Activated CD8-positive, alpha-beta memory T cell treated with anti-CD3 and anti-CD28 coated beads, Interleukin-2, amount 50 U/mL, for 1 hour (primary cell): ENCODE data around the gene BTC.
"Not testable (repeated sequence)": the region's sequence is repeated elsewhere in the genome, so short reads cannot be mapped to it uniquely, and the experiment has no call there.

Experiments
- DNase-seq: peaks from one replicate; pipeline ENCODE4 v3.0.0-alpha.2; 2020; ENCODE audit errors: extremely low read depth

The BTC gene, protein sequence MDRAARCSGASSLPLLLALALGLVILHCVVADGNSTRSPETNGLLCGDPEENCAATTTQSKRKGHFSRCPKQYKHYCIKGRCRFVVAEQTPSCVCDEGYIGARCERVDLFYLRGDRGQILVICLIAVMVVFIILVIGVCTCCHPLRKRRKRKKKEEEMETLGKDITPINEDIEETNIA

DNA sequence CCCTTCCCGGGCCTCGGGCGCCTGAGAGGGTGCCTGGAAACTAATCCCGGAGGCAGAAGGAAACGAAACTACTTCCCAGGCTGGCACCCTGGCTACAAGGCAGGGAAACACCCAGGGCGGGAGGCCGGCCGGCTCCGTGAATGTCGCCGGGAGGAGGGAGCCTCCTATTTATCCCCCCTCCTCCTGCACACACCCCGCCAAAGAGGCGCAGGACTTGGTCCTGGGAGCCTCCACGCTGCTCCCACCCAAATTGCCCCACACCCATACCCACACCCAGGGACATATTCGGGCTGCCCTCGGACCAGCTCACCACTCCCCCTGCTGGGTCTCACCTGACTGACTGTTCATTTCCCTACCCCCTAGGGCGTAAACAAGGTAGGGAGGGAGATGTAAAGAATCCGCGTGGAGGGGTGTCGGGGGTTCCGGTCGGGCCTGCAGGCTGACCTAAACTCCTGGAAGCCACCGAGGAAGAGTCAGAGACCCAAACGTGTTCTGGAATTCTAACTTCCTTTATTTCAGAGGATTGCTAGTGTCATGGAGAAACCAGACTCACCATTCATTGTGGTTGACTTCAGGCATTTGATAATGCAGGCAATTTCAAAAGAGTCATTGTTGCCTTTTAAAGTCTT lies at the start of gene BTC:
TSS of gene BTC (minus strand) at position 142 of the 629 bp plus-strand sequence. CDS start 198 bp downstream, outside the sequence.
- DNase-seq = no peak

DNA sequence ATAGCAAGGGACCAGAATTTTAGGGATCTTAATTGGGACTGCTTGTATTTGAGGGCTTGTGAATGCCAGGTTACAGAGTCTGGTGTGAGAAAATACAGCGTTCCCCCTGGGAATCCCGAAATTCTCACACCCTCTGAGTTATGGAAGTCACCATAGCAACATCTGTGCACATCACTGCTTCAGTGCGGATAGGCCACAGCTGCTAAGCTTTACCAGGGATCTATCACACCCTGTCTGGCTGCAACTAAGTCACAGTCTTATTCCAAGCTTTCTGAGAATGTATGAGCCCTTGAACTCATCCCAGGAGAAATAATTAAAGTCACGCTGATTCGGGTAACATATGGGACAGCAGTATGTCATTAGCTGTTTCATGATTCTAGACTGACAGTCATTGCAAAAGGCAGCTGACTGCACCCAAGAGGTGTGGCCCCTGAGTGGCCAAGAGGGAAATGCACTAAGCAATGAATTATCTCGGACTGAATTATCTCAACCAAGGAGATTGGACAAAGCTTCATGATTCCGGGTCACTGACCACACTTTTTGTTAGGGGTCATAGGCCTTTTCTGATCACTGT lies 46.7 kb upstream of the BTC start:
- no peak for DNase-seq

DNA sequence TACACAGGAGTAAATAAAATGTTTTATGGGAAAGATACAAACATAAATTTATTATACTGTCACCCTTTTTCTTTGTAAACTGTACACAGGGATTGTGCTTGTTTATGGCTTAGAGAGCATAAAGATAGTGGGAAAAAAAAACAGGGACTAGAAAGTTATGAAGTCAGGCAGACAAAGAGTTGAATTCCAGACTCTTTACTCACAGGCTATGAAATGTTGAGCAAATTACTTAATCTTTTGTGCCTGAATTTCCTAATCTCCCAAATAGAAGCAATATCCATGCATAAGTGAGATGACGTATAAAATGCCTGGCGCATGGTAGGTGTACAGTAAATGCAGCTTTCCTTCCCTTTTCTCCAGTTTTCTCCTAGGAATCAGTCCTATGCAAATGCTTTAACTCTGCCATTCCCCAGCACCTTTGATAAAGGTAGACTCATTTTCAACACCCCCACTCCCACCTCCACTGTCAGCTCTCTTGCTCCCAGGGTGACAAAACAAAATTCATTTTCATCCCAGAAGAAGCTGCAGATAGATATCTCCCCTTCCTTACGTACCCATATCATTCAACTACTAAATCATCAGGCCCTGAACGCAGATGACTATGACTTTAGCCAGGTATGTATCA lies 44.5 kb upstream of the BTC start:
- DNase-seq = no peak

DNA sequence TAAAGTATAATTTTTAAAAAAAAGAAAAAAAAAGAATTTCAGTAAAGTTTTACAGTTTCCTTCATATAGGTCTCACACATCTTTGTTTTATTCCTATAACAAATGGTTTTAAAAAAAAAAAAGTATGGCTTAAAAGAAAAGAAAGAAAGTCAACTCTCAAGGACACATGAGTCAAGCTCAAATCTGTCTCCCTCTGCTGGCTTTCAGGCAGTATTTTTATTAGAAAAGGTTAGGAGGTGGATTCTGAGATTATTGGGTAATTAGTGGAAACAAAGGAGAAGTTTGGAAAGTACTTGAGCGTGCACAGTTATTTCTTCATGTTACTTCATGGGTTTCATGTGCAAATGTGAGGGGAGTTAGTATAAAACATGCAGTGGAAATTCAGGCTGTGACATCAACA lies 36.6 kb upstream of the BTC start:
- DNase-seq = no peak

DNA sequence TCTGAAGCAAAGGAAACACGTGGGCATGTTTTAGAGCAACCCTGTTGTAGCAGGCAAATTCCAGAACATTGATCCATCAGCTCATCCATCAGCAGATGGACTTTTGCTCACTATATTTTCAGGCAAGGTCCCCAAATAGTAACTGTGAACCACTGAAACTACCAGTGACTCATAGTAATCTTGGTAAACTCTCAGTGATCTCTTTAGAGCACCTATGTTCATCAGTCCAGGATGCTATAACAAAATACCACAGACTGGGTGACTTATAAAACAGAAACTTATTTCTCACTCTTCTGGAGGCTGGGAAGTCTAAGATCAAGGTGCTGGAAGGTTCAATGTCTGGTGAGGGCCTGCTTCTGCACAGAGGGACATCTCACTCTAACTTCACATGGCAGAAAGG lies 28.9 kb upstream of the BTC start:
- no peak for DNase-seq

DNA sequence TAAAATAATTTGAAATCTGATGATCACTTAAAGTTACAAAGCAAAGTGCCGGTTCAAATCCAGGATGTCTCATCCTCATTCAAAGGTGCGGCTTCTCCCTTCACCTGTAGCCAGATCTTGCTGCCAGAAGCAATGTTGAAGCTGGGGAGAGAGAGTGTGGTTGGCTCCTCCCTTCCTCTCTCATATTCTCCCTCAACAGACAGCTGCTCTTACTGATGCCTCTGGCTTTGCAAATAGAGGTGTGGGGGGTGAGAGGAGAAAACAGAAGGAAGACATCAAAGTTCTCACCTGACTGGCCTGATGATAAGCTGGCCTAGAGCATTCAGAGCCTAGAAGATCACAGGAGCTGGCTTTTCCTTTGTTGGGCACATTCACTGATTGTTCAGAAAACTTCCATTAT lies 28.3 kb upstream of the BTC start:
- no peak for DNase-seq

DNA sequence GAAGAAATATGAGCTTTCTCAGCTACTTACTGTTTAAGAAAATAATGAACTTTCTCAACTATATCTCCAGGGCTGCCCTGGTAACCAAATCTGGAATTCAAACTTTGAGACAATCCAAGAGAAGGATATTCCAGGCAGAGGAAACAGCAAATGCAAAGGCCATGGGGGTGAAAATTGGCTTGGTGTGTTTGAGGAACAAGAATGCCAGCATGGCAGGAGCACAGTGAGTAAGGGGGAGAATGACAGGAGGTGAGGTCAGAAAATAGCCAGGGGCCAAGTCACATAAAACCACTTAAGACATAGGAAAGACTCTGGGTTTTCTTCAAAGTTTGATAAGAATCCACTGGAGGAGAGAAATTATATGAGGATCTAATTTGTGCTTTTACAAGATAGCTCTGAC lies 27.2 kb upstream of the BTC start:
- DNase-seq = no peak

DNA sequence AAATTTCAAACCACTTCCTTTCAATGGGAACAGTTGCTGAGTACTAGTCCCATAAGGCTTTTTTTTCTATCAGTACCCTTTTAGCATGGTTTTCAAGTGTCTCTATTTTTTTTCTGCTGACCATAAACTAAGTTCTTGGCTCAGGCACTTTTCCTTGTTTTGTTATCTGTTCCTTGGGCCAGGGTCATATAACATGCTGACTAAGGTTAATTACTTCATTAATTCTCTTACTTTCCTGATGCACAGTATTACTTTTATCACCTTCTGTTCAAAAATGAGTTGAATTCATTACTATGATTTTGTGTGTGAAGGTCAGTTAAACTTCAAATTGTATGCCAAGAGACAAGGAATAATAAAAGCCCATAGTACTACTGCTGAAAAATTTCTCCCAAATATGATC lies 19.7 kb upstream of the BTC start:
- DNase-seq = no peak

DNA sequence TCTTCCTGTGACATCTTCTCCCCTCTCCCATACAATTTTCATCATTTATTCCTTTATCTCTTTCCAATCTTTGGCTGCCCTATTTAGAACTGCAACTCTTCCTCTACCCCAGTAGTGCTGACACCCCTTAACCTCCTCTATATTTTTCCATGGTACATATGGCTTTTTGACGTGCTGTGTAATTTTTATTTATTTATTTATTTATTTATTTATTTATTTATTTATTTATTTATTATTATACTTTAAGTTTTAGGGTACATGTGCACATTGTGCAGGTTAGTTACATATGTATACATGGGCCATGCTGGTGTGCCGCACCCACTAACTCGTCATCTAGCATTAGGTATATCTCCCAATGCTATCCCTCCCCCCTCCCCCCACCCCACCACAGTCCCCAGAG lies 17.7 kb upstream of the BTC start:
- DNase-seq = not testable (repeated sequence)

DNA sequence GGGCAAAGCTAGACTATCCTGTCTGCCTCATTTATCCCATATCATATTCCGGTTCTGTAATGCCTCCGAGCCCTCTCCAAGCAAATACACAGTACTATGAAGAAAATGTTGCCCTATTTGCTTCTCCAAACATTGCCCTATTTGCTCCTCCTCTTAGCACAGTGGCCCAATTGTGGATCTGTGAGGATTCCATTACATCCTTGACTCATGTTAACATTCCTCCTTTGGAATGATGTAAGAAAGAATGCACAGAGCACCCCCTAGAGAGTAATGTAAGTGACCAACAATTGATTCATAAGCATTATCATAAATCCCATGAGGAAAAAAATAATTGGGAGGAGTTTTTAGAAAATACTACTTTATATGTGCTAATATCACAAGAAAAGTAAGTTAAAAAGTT lies 11.3 kb upstream of the BTC start:
- DNase-seq = no peak

DNA sequence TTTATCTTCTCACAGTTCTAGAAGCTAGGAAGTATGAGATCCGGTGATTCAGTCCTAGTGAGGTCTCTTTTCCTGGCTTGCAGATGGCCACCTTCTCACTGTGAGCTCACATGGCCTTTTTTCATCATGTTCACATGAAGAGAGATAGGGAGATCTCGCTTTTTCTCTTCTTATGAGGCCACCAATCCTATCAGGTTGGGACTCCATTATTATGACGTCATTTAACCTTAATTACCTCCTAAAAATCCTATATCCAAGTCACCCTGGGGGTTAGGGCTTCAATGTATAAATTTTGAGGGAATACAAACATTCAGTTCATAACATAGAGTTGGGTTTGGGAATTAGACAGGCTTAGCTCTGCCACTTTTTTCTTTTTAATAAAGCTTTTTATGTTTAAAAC lies 6.0 kb upstream of the BTC start:
- DNase-seq = no peak

DNA sequence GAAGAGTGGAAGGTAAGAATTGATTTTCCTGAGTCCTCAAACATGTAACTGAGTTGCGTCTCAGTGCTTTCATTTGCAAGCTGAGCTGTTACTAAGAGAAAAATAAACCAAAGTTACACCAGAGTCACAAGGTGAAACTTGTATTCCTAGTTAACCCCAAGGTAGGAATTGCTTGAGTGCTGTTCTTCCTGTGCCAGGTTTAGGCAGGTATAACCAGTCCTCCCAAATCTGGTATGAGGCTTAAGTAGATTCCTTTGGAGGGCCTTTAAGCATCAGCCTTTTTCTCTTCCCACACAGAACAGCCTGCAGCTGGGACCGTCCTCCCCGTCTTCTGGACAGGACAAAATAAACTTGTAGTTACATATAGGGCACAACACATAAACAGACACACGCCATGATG lies 2.3 kb upstream of the BTC start:
- no peak for DNase-seq

DNA sequence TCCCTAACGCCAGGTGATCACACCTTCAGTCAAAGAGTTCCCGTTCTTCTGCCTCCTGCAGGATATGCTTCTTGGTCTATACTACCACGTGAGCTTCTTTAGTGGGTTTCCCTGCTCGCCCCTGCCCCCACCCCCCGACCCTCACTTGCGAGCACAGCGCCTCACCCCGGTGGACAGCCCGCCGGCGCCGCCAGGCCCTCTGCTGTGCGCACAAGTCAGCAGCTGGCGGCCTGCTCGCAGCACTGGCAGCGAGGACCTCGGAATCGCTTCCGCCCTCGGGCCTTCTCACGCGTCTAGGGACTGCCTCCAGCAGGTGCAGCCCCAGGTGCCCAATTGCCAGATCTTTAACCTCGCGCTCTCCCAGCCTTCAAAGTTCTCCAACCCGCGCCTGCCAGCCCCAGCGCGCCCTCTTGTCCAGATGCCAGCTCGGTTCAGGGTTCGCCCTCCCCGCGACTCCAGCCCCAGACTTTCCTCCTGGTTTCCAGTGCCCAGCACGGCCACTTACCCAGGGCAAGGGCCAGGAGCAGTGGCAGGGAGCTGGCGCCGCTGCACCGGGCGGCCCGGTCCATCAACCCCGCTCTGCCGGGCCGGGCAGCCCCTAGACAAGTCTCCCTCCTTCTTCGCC lies 454 bp downstream of the BTC start:
- no peak for DNase-seq

DNA sequence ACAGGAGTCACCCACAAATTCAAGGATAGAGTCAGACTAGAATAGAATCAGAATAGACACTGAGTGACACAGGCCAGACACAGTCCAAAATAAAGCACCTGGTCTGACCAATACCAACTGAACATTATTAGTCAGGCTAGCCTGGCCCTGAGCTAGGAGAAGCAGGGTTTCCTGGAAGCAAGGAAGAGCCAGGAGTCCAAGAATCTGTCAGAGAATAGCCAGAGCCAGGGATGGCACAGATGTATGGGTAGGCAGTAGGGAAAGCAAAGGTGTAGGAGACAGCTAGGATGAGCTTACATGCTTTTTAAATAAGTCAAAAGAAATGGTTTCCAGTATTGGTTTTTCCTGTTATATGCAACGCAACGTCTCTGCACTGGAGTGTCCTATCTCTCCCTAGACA lies 3.7 kb downstream of the BTC start:
- no peak for DNase-seq

DNA sequence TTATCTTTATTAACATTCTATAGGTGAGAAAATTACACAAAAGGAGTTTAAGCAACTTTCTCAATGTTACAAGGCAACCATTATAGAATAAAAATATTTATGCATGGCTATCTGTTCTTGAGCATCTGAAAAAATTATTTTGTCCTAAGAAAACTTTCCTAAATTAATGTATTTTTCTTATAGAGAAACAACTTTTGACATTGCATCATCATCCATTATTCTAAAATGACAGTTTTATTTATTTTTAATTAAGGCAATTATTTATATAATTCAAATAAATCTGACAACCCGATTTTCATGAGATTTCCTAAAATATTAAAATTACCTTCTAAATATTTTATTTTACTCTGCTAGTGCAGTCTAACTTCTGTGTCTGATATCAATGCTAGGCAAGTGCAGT lies 4.8 kb downstream of the BTC start:
- no peak for DNase-seq

DNA sequence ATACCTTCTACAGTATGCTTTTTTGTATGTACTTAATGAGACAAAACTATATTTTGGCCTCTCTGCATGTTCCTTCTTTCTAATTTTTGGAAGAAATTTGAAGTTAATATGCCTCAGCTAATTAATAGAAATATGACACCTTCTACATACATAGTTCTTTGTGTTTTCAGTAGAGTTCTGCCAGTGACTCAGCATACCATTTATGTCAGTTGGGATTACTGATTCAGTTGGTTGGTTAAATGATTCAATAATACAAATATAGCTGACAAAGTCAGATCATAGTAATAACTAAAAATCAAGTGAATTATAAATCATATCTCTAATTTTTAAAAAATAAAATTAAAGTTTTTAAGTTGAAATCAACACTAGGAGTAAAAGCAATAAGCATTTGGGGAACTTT lies 16.8 kb downstream of the BTC start:
- DNase-seq = no peak

DNA sequence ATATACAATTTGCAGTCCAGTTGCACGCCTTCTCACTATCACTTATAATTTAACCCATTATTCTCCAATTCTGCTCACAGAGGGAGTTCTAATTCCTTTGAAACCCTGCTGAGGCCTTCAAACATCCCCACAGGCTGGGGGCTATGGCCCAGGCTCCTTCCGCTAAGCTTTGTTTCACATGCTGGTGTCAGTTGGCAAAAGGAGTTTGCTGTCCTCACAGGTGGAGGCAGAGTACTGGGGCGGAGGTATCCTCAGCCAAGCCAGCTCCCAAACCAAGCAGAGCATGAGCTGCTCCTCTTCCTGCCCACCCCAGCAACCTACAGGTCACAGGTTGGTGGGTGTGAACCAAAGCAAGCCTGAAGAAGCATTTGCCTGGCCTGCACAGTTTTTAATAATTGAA lies 21.5 kb downstream of the BTC start:
- no peak for DNase-seq

DNA sequence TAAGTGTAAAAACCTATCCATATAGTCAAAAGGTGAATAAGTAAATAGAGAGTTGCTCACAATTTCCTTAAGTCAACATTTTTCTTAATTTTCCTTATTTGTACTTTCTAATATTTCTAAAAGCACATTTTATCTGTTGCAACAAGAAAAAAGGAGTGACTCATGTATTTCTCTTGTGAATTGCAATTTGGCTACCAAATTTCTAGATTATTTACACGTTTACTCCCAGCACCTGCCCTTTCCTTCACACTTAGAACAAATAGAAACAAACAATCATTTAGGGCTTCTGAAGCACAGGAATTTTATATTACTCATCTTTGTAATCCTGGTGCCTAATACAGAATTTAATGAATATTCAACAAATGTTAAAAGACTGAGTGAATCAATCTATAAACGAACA lies 22.2 kb downstream of the BTC start:
- DNase-seq = no peak

DNA sequence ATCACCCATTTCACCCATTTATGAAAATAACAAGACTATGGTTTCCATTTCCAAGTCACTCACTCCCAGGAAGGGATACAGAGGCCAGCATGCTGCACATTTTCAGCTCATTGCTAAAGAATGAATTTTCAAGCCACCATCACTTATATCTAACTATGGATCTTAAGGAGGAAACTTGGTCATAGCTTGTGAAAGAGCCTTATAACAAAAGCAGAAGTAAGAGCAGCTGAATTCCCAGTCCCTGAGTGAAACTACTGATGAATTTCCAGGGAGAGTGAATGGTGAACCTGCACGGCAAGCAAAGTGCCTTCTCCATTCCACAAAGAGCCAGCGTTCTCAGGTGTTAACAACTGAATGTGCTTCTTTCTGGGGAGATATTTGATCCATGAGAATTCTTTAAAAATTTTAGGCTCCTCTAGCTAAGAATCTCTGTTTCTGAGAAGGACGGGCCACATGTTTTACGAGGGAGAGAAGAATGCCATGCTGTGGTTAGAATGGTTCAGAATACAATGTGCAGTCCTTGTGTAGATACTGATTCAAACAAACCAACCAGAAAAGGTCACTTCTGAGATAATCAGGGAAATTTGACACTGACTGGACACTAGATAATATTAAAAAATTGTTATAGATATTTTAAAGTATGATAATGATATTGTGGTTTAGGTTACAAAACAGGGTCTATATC lies 24.0 kb downstream of the BTC start:
- DNase-seq = no peak

DNA sequence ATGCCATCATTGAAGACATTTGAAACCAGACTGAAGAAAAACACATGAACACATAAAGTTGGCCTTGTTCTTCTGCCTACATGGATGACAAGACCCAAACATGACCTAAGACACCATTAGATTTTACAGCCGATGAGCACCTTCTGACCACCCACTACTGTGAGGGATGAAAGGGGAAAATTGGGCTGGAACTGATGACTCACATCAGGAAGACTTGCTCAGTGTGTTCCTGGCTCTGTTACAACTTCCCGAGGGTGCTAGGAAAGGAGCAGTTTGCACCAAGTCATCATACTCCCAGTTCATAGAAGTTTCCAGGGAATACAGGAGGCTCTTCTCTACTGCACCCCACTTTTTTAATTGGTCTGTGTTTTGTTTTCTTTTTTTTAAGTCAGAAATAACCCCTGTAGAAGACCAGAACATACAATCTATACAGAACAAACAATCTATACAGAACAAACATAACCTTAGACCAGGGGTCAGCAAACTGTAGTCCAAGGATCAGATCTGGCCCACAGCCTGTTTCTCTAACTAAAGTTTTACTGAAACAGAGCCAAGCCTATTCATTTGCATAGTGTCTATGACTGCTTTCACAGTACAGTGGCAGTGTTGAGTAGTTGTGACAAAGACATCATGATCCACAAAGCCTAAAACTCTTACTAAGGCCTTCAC lies 25.3 kb downstream of the BTC start:
- DNase-seq = no peak

DNA sequence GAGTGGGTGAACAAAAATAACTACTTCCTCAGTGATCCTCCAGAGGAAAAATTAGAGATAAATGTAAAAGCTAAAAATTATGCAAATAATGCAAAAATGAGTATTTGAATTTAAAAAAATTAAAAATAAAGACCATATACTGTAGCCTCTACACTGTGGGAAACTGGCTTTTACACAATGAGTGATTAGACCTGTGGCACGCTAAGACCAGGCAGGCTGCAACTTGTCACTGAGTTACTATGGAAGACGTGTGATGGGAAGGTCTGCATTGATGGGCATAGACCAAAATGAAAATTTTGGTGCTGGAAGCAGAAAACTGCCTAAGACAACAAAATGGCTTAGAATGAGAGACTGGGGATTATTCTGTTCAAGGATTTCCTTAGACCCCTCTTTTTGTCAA lies 30.2 kb downstream of the BTC start:
- no peak for DNase-seq
